HG02970 (cell line): ENCODE measurements around the gene SIGLEC12.

Experiments used
- ATAC-seq: cut with Tn5 transposase; IDR thresholded peaks from one replicate; pipeline ENCODE4 v1.9.1; 2021; ENCODE audit warnings: mild to moderate bottlenecking, moderate library complexity, moderate number of reproducible peaks; ENCODE audit not compliant: unreplicated experiment, low FRiP score

SIGLEC12 gene

DNA sequence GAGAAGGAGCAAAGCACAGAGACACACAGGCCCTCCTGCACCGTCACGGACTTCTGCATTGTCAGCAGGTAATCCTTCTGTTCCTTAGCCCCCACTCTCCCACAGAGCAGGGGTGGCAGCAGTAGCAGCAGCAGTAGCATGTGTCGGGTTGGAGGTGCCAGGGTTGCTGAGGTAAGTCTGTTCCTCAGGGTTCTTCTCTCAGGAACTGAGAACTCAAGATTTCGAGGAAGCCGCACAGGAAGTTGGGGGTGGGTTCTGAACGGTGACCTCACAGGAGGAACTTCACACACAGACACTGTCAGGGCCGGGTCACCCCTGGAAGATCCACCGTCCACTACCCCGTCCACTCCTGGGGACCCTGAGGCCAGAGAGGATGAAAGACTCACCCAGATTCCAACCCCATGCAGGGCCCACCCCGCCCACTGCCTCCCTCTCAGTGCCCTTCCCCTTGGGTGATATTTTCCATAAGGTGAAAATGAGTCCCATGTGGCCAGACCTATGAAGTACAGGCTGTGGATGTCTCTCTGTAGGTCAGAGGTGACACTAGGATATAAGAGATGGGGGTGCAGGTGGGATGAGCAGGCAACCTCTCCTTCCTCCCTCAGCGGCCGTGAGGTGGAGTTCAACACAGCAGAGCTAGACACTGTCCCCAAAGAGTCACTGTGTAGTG lies at the start of gene SIGLEC12:
SIGLEC12 (minus strand) TSS at position 207 of the 670 bp plus-strand sequence; CDS start at position 140, 67 bp downstream.
- ATAC-seq = no peak

GRCh38 chr19:51550848-51551672 lies 49.5 kb upstream of the SIGLEC12 start:
- ATAC-seq = no peak

DNA sequence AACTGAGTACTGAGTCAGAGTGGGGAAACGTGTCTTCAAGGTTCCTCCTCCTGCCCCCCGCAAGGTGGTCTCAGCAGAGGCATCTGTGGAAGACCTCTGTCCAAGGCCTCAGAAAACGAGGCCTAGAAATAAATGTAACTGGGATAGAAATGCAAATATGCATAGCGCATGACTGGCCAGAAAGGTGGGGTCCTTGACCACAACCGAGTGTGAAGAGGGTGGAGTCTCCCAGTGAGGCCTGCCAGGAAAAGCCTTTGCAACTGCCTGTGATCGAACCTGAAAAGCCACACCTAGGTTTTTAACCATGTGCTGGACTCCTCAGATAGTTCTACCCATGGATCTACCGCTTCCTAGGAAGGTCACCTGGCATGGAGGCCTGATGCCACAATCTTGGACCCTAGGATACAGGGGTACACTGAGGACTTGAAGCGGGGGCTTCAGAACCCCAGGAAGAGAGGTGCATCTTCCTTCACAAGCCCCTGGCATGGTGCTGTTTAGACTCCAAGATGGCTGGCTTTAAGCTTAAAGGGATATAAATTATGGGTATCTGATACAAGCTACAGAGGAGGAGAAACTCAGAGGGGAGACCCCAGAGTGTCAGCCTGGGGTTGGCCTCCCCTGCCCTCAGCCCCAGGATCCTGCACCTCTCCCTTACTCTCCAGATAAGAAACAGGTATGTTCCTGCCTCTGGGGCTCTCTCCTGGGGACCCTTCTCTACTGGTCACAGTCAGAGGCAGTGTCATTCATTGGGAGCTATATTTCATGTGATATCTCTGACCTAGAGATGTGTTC lies 48.1 kb upstream of the SIGLEC12 start:
- no peak for ATAC-seq

GRCh38 chr19:51548891-51549305 lies 47.3 kb upstream of the SIGLEC12 start:
- no peak for ATAC-seq

- ATAC-seq = no peak
These were observed 46.6 kb upstream of the SIGLEC12 start for GRCh38 chr19:51548213-51548651.

DNA sequence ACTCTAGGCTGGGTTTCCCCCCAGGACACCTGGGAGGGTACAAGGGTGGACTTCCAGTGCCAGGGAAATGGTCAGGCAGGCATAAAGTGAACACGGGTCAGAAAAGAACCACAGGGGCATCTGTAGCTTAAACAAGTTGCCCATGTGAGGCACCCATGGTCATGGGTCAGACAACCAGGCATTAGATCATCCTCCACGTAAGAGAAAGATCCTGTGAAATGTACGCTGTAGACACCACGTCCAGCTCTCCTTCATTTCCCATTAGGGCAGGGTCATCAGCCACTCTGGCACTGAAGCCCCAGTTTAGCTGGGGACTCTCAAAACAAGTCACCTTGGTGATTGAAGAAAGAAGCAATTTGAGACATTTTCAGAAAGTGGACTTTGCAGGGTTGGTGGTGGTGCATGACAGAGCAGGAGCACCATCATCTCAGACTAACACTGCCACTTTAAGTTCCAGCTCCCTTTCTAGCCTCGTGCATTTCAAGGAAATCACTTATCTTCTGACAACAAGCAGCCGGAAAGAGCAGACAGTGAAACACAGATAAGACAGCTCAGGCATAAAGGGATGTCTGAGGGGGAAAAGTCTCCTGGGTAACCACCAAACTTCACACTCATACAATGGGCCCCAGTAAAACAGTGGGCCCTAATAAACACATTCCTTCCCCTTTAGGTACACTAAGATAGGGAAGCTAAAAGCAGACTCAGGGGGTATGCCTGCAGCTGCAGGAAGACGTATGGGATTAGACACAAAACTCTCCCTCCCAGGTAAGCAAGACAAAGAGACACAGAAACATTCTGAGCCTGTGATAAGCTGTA lies 46.0 kb upstream of the SIGLEC12 start:
- ATAC-seq = no peak

DNA sequence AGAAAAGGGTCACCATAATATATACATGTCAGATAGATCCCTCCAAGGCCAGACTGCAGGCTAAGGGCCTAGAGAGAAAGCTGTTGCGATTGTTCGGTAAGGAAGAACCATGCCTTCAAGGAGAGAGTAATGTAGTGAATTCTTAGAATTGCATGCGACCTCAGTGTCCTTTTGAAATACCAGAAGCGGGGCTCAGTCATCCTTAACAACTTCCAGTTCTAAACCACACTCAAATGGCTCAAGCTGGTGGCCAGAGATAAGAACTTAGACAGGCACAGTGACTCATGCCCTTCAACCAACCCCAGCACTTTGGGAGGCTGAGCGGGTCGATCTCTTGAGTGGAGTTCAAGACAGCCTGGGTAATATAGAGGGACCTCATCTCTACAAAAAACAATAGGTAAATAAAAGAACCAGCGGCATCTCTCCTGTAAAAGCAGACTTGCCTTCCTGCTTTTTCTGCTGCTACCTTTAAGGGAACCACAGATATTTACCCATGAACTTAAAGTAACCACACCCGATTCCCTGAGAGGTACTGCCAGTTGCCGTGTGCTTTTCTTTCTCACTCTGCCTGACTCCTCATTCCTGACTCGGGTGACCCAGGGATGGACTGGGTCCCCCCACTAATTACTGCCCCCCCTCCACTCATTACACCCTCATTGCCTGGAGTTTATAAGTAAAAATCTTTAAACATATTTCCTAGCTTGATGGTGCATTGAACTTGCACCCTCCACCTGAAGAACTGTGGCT lies 45.2 kb upstream of the SIGLEC12 start:
- ATAC-seq = no peak

DNA sequence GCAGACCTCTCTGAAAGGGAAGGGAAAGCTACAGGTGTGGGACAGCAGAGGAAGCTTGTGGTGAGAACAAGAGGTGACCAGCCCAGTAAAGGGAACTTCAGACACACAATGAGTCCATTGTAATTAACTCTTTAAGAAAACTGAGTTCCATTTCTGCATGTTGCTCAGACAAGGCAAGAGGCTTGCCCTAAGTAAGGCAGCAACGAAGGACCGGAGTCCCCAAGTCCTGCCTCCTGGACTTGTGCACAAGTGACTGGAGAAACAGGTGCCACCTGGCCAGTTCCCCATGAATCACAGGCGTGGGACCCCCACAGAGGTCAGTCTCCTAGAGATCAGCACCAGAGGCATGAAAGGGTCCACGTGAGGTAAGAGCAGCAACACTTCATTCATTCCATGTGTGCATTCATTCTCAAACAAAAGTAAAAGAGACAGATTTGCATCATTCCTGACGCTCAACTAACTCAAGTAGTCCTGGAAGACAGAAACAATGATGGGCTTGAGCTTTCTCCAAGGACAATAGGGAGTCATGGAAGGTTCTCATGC lies 44.6 kb upstream of the SIGLEC12 start:
- no peak for ATAC-seq

GRCh38 chr19:51544038-51544437 lies 42.4 kb upstream of the SIGLEC12 start:
- ATAC-seq = no peak

- no peak for ATAC-seq
These were observed 41.1 kb upstream of the SIGLEC12 start for GRCh38 chr19:51542699-51543098.

- no peak for ATAC-seq
These were observed 40.1 kb upstream of the SIGLEC12 start for GRCh38 chr19:51541458-51542357.

GRCh38 chr19:51539821-51540366 lies 38.3 kb upstream of the SIGLEC12 start:
- no peak for ATAC-seq

- ATAC-seq = no peak
These were observed 33.9 kb upstream of the SIGLEC12 start for GRCh38 chr19:51535535-51535934.

GRCh38 chr19:51531349-51532315 lies 30.0 kb upstream of the SIGLEC12 start, which contains the start of gene SIGLEC6:
TSS of gene SIGLEC6 (minus strand) at chr19:51531670. CDS start at chr19:51531648, 22 bp downstream.
- no peak for ATAC-seq

DNA sequence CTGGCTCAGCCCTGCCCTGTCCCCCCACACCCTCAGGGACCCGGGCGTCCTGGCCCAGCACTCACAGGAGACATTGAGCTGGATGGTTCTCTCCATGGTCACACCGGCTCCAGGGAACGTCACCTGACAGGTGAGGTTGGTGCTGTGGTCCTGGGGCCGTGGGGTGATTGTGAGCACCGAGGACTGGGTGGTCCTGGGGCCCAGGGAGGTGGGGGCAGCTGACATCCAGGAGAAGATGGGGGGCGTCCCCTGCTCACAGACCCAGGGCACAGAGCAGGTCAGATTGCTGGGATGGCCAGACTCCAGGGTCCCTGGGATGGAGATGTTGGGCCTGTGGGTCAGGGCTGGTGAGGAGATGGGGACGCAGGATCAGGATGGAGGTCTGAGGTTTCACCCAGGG lies 29.0 kb upstream of the SIGLEC12 start:
- no peak for ATAC-seq

- no peak for ATAC-seq
These were observed 27.7 kb upstream of the SIGLEC12 start for GRCh38 chr19:51529301-51529700.

- no peak for ATAC-seq
These were observed 24.1 kb upstream of the SIGLEC12 start for GRCh38 chr19:51525651-51526050.
